Measurements from ENCODE around the gene RPTOR.

DNA sequence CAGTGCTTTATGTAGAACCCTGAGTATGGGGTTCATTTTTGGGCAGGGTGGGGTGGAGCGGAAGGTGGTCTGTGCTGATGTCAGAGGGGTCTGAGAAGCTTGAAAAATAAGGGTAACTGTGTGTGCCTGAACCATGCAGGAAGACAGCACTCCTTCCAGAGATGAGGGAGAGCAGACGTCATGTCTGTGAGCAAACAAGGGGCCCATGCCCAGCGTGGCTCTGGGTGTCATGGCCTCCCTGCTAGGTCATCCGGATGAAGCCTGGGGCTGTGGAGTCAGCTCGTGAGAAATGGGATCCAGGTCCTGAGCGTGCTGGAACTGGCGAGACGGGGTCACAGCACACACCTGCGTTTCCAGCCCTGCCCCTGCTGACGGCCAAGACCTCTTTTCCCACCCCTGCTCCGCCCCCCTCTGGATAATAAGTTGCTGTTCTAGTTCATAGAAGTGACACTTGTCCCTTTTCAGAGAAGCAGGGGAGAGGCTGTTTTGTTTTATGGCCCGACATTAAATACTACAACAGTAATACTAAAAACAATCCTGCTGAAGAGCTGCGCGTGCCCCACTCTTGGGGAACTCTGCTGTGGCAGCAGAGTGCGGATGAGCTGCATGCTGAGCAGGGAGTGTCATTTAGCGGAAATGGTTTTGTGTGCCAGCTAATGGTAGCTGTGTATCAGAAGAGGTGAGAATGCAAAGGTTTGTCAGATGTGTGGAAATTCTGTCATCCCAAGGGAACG lies 92.6 kb downstream of the RPTOR start:
- TF ChIP-seq EZH2 (IDR thresholded peaks at IDR 0.05; ENCODE audit: insufficient read depth, poor library complexity, severe bottlenecking) (no peak), EZH2phosphoT487 (IDR thresholded peaks at IDR 0.05; ENCODE audit: insufficient read depth, low read depth) (no peak)
